ENCODE results near the gene STPG3. TPM values are rescaled to one million over a fixed set of nuclear protein-coding genes. Genes with fewer than 3 reads are reported as not detected.

Gene STPG3
- total and polyA plus RNA-seq, 9 of the 15 experiments (the other 6 are each of a cell fraction or from before 2014, with no cell fraction given) = not detected

DNA sequence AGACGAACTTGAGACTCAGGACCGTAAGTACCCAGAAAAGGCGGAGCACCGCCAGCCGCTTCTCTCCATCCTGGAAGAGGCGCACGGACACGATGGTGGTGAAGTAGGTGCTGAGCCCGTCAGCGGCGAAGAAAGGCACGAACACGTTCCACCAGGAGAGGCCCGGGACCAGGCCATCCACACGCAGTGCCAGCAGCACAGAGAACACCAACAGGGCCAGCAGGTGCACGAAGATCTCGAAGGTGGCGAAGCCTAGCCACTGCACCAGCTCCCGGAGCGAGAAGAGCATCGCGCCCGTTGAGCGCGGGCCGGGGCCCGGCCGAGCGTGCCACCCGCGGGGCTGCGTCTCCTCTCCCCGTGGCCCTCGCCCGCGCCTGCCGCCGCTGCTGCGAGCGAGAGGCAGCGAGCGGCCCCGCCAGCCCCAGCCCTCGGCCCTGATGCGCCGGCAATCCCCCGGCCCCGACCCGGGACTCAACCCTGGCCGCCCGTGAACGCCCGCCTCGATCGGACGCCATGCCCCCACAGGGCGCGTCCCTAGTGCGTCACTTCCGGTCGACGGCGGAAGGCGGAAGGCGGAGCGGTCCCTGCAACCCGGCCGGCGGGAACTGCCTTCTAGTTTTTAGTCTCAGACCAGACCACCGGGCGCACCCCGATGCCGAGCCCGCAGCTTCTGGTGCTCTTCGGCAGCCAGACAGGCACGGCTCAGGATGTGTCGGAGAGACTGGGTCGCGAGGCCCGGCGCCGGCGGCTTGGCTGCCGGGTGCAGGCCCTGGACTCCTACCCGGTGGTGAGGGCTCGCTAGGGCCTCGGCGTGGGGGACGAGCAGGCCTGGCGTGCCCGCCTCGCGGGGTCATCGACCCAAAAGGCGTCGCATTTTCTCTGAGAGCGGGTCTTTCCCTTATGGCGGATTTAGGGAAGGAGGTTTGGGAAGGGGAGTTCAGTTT is 45.7 kb upstream of the STPG3 start, which contains the start of the genes NDOR1 and TMEM203 (continued):
- TF ChIP-seq, protein P1, sequence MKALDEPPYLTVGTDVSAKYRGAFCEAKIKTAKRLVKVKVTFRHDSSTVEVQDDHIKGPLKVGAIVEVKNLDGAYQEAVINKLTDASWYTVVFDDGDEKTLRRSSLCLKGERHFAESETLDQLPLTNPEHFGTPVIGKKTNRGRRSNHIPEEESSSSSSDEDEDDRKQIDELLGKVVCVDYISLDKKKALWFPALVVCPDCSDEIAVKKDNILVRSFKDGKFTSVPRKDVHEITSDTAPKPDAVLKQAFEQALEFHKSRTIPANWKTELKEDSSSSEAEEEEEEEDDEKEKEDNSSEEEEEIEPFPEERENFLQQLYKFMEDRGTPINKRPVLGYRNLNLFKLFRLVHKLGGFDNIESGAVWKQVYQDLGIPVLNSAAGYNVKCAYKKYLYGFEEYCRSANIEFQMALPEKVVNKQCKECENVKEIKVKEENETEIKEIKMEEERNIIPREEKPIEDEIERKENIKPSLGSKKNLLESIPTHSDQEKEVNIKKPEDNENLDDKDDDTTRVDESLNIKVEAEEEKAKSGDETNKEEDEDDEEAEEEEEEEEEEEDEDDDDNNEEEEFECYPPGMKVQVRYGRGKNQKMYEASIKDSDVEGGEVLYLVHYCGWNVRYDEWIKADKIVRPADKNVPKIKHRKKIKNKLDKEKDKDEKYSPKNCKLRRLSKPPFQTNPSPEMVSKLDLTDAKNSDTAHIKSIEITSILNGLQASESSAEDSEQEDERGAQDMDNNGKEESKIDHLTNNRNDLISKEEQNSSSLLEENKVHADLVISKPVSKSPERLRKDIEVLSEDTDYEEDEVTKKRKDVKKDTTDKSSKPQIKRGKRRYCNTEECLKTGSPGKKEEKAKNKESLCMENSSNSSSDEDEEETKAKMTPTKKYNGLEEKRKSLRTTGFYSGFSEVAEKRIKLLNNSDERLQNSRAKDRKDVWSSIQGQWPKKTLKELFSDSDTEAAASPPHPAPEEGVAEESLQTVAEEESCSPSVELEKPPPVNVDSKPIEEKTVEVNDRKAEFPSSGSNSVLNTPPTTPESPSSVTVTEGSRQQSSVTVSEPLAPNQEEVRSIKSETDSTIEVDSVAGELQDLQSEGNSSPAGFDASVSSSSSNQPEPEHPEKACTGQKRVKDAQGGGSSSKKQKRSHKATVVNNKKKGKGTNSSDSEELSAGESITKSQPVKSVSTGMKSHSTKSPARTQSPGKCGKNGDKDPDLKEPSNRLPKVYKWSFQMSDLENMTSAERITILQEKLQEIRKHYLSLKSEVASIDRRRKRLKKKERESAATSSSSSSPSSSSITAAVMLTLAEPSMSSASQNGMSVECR (CRISPR knock-in tag; IDR thresholded peaks at IDR 0.05) = peak; percentile 89
- TF ChIP-seq, protein P2, sequence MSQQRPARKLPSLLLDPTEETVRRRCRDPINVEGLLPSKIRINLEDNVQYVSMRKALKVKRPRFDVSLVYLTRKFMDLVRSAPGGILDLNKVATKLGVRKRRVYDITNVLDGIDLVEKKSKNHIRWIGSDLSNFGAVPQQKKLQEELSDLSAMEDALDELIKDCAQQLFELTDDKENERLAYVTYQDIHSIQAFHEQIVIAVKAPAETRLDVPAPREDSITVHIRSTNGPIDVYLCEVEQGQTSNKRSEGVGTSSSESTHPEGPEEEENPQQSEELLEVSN (IDR thresholded peaks at IDR 0.05; ENCODE audit: borderline replicate concordance in 1 of 2, extremely low read depth in 1 of 2, insufficient read depth in 1 of 2, insufficient read length in 1 of 2, low read depth in 1 of 2, low read length in 1 of 2, poor library complexity in 1 of 2, severe bottlenecking in 1 of 2) = peak; percentile 35 to 73
- TF ChIP-seq ZNF212 (CRISPR knock-in tag; IDR thresholded peaks at IDR 0.05) (no peak), KLF13 (tag; IDR thresholded peaks at IDR 0.05; ENCODE audit: borderline replicate concordance, low read depth) (0 out of 2 replicates have a peak, but pooled peaks have one; percentile 26), SMC3 (conservative IDR thresholded peaks at IDR 0.05; ENCODE audit: insufficient read depth, low read depth, low read length) (no peak)
- TF ChIP-seq, protein P3, sequence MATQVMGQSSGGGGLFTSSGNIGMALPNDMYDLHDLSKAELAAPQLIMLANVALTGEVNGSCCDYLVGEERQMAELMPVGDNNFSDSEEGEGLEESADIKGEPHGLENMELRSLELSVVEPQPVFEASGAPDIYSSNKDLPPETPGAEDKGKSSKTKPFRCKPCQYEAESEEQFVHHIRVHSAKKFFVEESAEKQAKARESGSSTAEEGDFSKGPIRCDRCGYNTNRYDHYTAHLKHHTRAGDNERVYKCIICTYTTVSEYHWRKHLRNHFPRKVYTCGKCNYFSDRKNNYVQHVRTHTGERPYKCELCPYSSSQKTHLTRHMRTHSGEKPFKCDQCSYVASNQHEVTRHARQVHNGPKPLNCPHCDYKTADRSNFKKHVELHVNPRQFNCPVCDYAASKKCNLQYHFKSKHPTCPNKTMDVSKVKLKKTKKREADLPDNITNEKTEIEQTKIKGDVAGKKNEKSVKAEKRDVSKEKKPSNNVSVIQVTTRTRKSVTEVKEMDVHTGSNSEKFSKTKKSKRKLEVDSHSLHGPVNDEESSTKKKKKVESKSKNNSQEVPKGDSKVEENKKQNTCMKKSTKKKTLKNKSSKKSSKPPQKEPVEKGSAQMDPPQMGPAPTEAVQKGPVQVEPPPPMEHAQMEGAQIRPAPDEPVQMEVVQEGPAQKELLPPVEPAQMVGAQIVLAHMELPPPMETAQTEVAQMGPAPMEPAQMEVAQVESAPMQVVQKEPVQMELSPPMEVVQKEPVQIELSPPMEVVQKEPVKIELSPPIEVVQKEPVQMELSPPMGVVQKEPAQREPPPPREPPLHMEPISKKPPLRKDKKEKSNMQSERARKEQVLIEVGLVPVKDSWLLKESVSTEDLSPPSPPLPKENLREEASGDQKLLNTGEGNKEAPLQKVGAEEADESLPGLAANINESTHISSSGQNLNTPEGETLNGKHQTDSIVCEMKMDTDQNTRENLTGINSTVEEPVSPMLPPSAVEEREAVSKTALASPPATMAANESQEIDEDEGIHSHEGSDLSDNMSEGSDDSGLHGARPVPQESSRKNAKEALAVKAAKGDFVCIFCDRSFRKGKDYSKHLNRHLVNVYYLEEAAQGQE (IDR thresholded peaks at IDR 0.05; ENCODE audit: borderline replicate concordance) = peak; percentile 33
- TF ChIP-seq, protein P3 (CRISPR knock-in tag; IDR thresholded peaks at IDR 0.05; ENCODE audit: low read depth) = peak; percentile 50
